H1 (cell line): ENCODE data around the gene TRIM6. TPM values are rescaled to one million over a fixed set of nuclear protein-coding genes. Genes with fewer than 3 reads are reported as not detected.

Source experiments
- CTCF ChIA-PET: fragments of 300-600 bp; sonication (Branson Sonifier 250); formaldehyde crosslinking; loops from one replicate; lab custom pipeline; 2021; ENCODE audit not compliant: partially characterized antibody; lab: Charles Lee
- POLR2A ChIA-PET: fragments of 300-600 bp; sonication (Branson Sonifier 250); formaldehyde crosslinking; loops from one replicate; lab custom pipeline; 2021; ENCODE audit warnings: inconsistent platforms; ENCODE audit not compliant: partially characterized antibody; lab: Charles Lee
- DNase-seq, 2 experiments: peaks; one replicate each; pipeline versions ENCODE4 v3.0.0 to v3.0.0-alpha.2; 2010 to 2022; ENCODE audit warnings: low spot score in 2 of 2, low read depth in 1 of 2, mixed read lengths in 1 of 2
- FAIRE-seq: peaks from 2 replicates; lab custom pipeline; 2011; peaks lifted over from hg19 to GRCh38; lab: Jason Lieb, UNC
- H2AFZ ChIP-seq: 2 replicates; pipeline ENCODE4 v1.8.1; 2012; ENCODE audit warnings: low read length, inconsistent platforms
- H2AK5ac ChIP-seq: 2 replicates; pipeline ENCODE4 v1.6.1; 2013; ENCODE audit warnings: low read depth, low read length
- H2BK120ac ChIP-seq: replicated peaks from 2 replicates; pipeline ENCODE3; 2013; ENCODE audit warnings: low read depth, low read length, inconsistent platforms
- H2BK12ac ChIP-seq: 2 replicates; pipeline ENCODE4 v1.6.1; 2013; ENCODE audit warnings: low read depth, low read length
- H2BK15ac ChIP-seq: 2 replicates; pipeline ENCODE4 v1.6.1; 2013; ENCODE audit warnings: low read length
- H2BK20ac ChIP-seq: 2 replicates; pipeline ENCODE4 v1.6.1; 2013; ENCODE audit warnings: low read length
- H2BK5ac ChIP-seq: 2 replicates; pipeline ENCODE4 v1.6.1; 2013; ENCODE audit warnings: low read depth, low read length
- H3K14ac ChIP-seq: 2 replicates; pipeline ENCODE4 v1.6.1; 2013; ENCODE audit warnings: inconsistent platforms; ENCODE audit not compliant: insufficient read length
- H3K18ac ChIP-seq: 2 replicates; pipeline ENCODE4 v1.6.1; 2013; ENCODE audit warnings: low read length; ENCODE audit errors: extremely low read depth
- H3K23ac ChIP-seq: 2 replicates; pipeline ENCODE4 v1.6.1; 2013; ENCODE audit warnings: inconsistent platforms; ENCODE audit not compliant: insufficient read length
- H3K23me2 ChIP-seq: 2 replicates; pipeline ENCODE4 v1.6.1; 2013; ENCODE audit warnings: low read depth, low read length
- H3K27ac ChIP-seq: 2 replicates; pipeline ENCODE4 v1.6.1; 2011; ENCODE audit warnings: low read depth, low read length, inconsistent platforms
- H3K27me3 ChIP-seq, 4 experiments: replicated peaks in 1 of 4; 1 replicate in 1 of 4; 2 replicates in 3 of 4; pipeline versions ENCODE4 v1.6.1 to v1.8.1; 2011 to 2013; ENCODE audit warnings: low read length in 3 of 4, mild to moderate bottlenecking in 3 of 4, inconsistent platforms in 2 of 4, mixed read lengths in 2 of 4, moderate library complexity in 1 of 4; ENCODE audit not compliant: control insufficient read depth in 3 of 4, insufficient read depth in 3 of 4; ENCODE audit errors: extremely low read depth in 1 of 4
- H3K36me3 ChIP-seq, 4 experiments: 2 replicates each; pipeline versions ENCODE4 v1.6.1 to v1.8.1; 2011 to 2013; ENCODE audit warnings: mild to moderate bottlenecking in 4 of 4, low read length in 3 of 4, moderate library complexity in 2 of 4, control low read depth in 1 of 4, inconsistent platforms in 1 of 4; ENCODE audit not compliant: insufficient read depth in 4 of 4, control insufficient read depth in 2 of 4
- H3K4ac ChIP-seq: replicated peaks from 2 replicates; pipeline ENCODE3; 2013; ENCODE audit warnings: low read length, low read depth, mixed read lengths, inconsistent platforms; ENCODE audit not compliant: insufficient read length
- H3K4me1 ChIP-seq, 4 experiments: replicated peaks in 1 of 4; 1 replicate in 1 of 4; 2 replicates in 3 of 4; pipeline versions ENCODE4 v1.6.1 to v1.8.1; 2011 to 2013; ENCODE audit warnings: low read length in 3 of 4, inconsistent platforms in 2 of 4, mixed read lengths in 1 of 4; ENCODE audit not compliant: insufficient read depth in 4 of 4, control insufficient read depth in 3 of 4
- H3K4me2 ChIP-seq, 2 experiments: 2 replicates each; pipeline versions ENCODE4 v1.6.1 to v1.8.1; 2011 to 2013; ENCODE audit warnings: low read depth in 2 of 2, low read length in 2 of 2, control low read depth in 1 of 2, inconsistent platforms in 1 of 2, mild to moderate bottlenecking in 1 of 2; ENCODE audit not compliant: insufficient read depth in 1 of 2
- H3K4me3 ChIP-seq, 4 experiments: fragments of 200-600, 300-600 bp in 1 of 4; sonication (generic), shearing (Covaris generic), sonication (Bioruptor Twin) in 1 of 4; 2 replicates each; pipeline versions ENCODE4 v1.5.1 to v1.8.1; 2011 to 2016; ENCODE audit warnings: low read length in 4 of 4, low read depth in 3 of 4, control low read depth in 2 of 4, inconsistent platforms in 2 of 4, mild to moderate bottlenecking in 2 of 4, mixed read lengths in 1 of 4, moderate library complexity in 1 of 4; ENCODE audit not compliant: insufficient read depth in 2 of 4; ENCODE audit errors: extremely low read depth in 1 of 4
- H3K56ac ChIP-seq: replicated peaks from 2 replicates; pipeline ENCODE3; 2013; ENCODE audit warnings: low read depth, mild to moderate bottlenecking, mixed read lengths, low read length, inconsistent platforms; ENCODE audit not compliant: insufficient read length
- H3K79me1 ChIP-seq: 2 replicates; pipeline ENCODE4 v1.6.1; 2013; ENCODE audit warnings: low read depth, low read length, control low read depth
- H3K79me2 ChIP-seq, 2 experiments: 2 replicates each; pipeline versions ENCODE4 v1.6.1 to v1.8.1; 2012 to 2013; ENCODE audit warnings: low read length in 2 of 2, mild to moderate bottlenecking in 2 of 2, inconsistent platforms in 1 of 2; ENCODE audit not compliant: insufficient read depth in 2 of 2, control insufficient read depth in 1 of 2
- H3K9ac ChIP-seq, 4 experiments: replicated peaks in 1 of 4; 1 replicate in 1 of 4; 2 replicates in 3 of 4; pipeline versions ENCODE4 v1.6.1 to v1.8.1; 2011 to 2013; ENCODE audit warnings: low read depth in 3 of 4, low read length in 3 of 4, control low read depth in 2 of 4, mild to moderate bottlenecking in 2 of 4, moderate library complexity in 2 of 4, inconsistent platforms in 1 of 4; ENCODE audit errors: extremely low read depth in 1 of 4
- H3K9me3 ChIP-seq, 2 experiments: 2 replicates each; pipeline versions ENCODE4 v1.6.1 to v1.8.1; 2012 to 2013; ENCODE audit warnings: mild to moderate bottlenecking in 2 of 2, moderate library complexity in 2 of 2, control low read depth in 1 of 2, inconsistent platforms in 1 of 2, low read depth in 1 of 2, low read length in 1 of 2, mixed read lengths in 1 of 2; ENCODE audit not compliant: insufficient read depth in 2 of 2
- H4K20me1 ChIP-seq, 2 experiments: replicated peaks in 1 of 2; 2 replicates each; pipeline versions ENCODE3 to v1.8.1; 2011 to 2013; ENCODE audit warnings: inconsistent platforms in 2 of 2, low read length in 2 of 2, mild to moderate bottlenecking in 1 of 2; ENCODE audit not compliant: insufficient read depth in 2 of 2, control insufficient read depth in 1 of 2
- H4K5ac ChIP-seq: 2 replicates; pipeline ENCODE4 v1.6.1; 2013; ENCODE audit warnings: low read length, low read depth, mixed read lengths, inconsistent platforms; ENCODE audit not compliant: insufficient read length
- H4K8ac ChIP-seq: 2 replicates; pipeline ENCODE4 v1.8.0; 2013; ENCODE audit warnings: mild to moderate bottlenecking, moderate library complexity, low read length, inconsistent platforms; ENCODE audit not compliant: insufficient read depth; ENCODE audit errors: extremely low read depth
- H4K91ac ChIP-seq: replicated peaks from 2 replicates; pipeline ENCODE3; 2013; ENCODE audit warnings: low read length, mixed read lengths, inconsistent platforms; ENCODE audit not compliant: insufficient read length
- KDM5A ChIP-seq: fragments of 200-600 bp; IDR thresholded peaks from 2 replicates; pipeline ENCODE4 v1.7.1; 2012; ENCODE audit warnings: mild to moderate bottlenecking, low read length, inconsistent platforms, mixed read lengths
- POLR2AphosphoS5 ChIP-seq: IDR thresholded peaks from 2 replicates; pipeline ENCODE4 v1.6.1; 2011; ENCODE audit warnings: low read depth, low read length
- RXRA ChIP-seq: IDR thresholded peaks from 2 replicates; pipeline ENCODE4 v1.6.1; 2011; ENCODE audit warnings: low read depth, mild to moderate bottlenecking, low read length, moderate library complexity; ENCODE audit not compliant: insufficient read depth
- SRF ChIP-seq: IDR thresholded peaks from 2 replicates; pipeline ENCODE4 v1.6.1; 2011; ENCODE audit warnings: mild to moderate bottlenecking, low read depth, low read length, moderate library complexity
- WGBS, 2 experiments: shearing (Covaris generic) in 1 of 2; methylation state at CpG; one replicate each; pipeline versions ENCODE4 v1.1.6 to v1.1.7; 2013 to 2015; ENCODE audit warnings: low lambda C conversion rate in 2 of 2, mixed read lengths in 2 of 2, inconsistent platforms in 1 of 2, low coverage in 1 of 2, missing lambda C conversion rate in 1 of 2; ENCODE audit not compliant: insufficient replicate concordance in 2 of 2, insufficient coverage in 1 of 2, insufficient read length in 1 of 2; ENCODE audit errors: extremely low coverage in 1 of 2, missing lambda C conversion rate in 1 of 2; 5-methylcytosine and 5-hydroxymethylcytosine counted together
- polyA plus RNA-seq, 7 experiments: library from polyadenylated mRNA; depleted of rRNA in 3 of 7; stranded (reverse) in 5 of 7; unstranded in 2 of 7; fragments of >200 nt in 5 of 7; fragments of 200-250 nt in 2 of 7; gene quantifications; 1 replicate in 5 of 7; 2 replicates in 1 of 7; 4 replicates in 1 of 7; pipeline versions ENCODE4 v1.2.1 to v1.2.3, GENCODE V29; 2011 to 2013; ENCODE audit warnings: missing spikeins in 2 of 7, mixed read lengths in 2 of 7
- total RNA-seq: library from RNA; stranded (reverse); fragmentation: NEBNext Ultra II Directional; extraction: Animal tissue kit (Norgen Biotek cat#: 25700); gene quantifications from 2 replicates; pipeline ENCODE4 v1.2.1, GENCODE V29; 2021
- TF ChIP-seq, protein P1 (sequence below): IDR thresholded peaks from 2 replicates; pipeline ENCODE4 v1.6.1; 2011; ENCODE audit warnings: low read depth, mild to moderate bottlenecking, low read length; ENCODE audit not compliant: insufficient read depth

TRIM6 gene
- total and polyA plus RNA-seq, 2 of the 8 experiments (the other 6 are each of a cell fraction or from before 2014, with no cell fraction given) = 21.6 to 23.3 TPM

DNA sequence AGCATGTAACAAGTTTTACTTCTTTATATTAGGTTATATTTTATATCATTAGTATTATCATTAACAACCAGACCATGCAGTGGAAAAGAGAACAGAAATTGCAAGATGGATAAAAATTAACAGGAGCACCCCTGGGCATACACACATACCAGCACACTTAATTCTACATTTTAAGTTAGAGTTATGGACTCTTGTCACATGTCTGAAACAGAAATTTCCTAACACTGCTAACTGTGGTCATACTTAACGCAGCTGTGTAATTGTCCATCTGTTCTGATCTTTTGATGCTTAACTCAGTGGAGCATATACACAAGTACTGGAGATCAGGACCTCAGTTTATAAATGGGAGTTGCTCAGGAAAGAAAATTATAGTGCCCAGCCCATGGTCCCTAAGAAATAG is 48.5 kb upstream of the TRIM6 start:
- no peak overlapping the region for H4K5ac ChIP-seq
- TF ChIP-seq POLR2AphosphoS5 = no peak
- TF ChIP-seq RXRA = no peak
- no peak for TF ChIP-seq SRF
- TF ChIP-seq, protein P1, sequence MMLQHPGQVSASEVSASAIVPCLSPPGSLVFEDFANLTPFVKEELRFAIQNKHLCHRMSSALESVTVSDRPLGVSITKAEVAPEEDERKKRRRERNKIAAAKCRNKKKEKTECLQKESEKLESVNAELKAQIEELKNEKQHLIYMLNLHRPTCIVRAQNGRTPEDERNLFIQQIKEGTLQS = no peak
- TF ChIP-seq KDM5A = no peak
- 94% methylated on average over 1 of the region's 1 CpG; no CpG with 5 or more reads in 1 of the 2 experiments for WGBS, 2 experiments
- H2BK5ac ChIP-seq = no peak overlapping the region
- no peaks in the 10 kb centered on the region for H3K79me1 ChIP-seq
- CTCF ChIA-PET = no interaction called here
- H2AFZ ChIP-seq = no peak overlapping the region
- no peaks in the 10 kb centered on the region for H3K4me1 ChIP-seq
- DNase-seq (no peak), FAIRE-seq (no peak)
- H3K4ac ChIP-seq = no peak overlapping the region
- H4K8ac ChIP-seq = no peak overlapping the region
- H2BK12ac ChIP-seq = no peak overlapping the region
- no peak overlapping the region for H2BK120ac ChIP-seq
- no peaks in the 10 kb centered on the region for H3K9me3 ChIP-seq
- no peak overlapping the region for H3K9ac ChIP-seq
- no peak overlapping the region for H3K23ac ChIP-seq
- H4K20me1 ChIP-seq = no peaks in the 10 kb centered on the region
- H2AK5ac ChIP-seq = no peak overlapping the region
- no peak overlapping the region for H3K14ac ChIP-seq
- no peaks in the 10 kb centered on the region for H3K36me3 ChIP-seq
- no peak overlapping the region for H3K27ac ChIP-seq
- POLR2A ChIA-PET = no interaction called here
- H3K27me3 ChIP-seq = no peaks in the 10 kb centered on the region
- no peaks in the 10 kb centered on the region for H3K79me2 ChIP-seq
- no peaks in the 10 kb centered on the region for H3K23me2 ChIP-seq
- no peak overlapping the region for H3K4me3 ChIP-seq
- no peak overlapping the region for H2BK15ac ChIP-seq
- no peak overlapping the region for H4K91ac ChIP-seq
- no peak overlapping the region for H2BK20ac ChIP-seq
- no peak overlapping the region for H3K4me2 ChIP-seq
- no peak overlapping the region for H3K18ac ChIP-seq
- H3K56ac ChIP-seq = no peak overlapping the region
